Stomach smooth muscle (tissue), 2 donors: ENCODE data around the gene DACH1.

Experiments
- H3K27ac ChIP-seq: one replicate; pipeline ENCODE4 v1.7.0; 2013; ENCODE audit warnings: mild to moderate bottlenecking, low read length, inconsistent platforms
- H3K27me3 ChIP-seq, 2 donors: one replicate each; pipeline ENCODE4 v1.7.0; 2013; ENCODE audit warnings: low read length in 2 of 2; ENCODE audit not compliant: insufficient read depth in 2 of 2, control insufficient read depth in 1 of 2
- H3K36me3 ChIP-seq, 2 donors: one replicate each; pipeline ENCODE4 v1.7.0; 2013; ENCODE audit warnings: low read length in 2 of 2; ENCODE audit not compliant: control insufficient read depth in 2 of 2, insufficient read depth in 2 of 2
- H3K4me1 ChIP-seq: one replicate; pipeline ENCODE4 v1.7.0; 2013; ENCODE audit warnings: low read length; ENCODE audit not compliant: control insufficient read depth, insufficient read depth
- H3K4me3 ChIP-seq, 2 donors: one replicate each; pipeline ENCODE4 v1.7.0; 2013; ENCODE audit warnings: low read length in 2 of 2
- H3K9ac ChIP-seq, 2 donors: one replicate each; pipeline ENCODE4 v1.7.0; 2013; ENCODE audit warnings: low read length in 2 of 2, mild to moderate bottlenecking in 1 of 2
- H3K9me3 ChIP-seq, 2 donors: one replicate each; pipeline ENCODE4 v1.7.0; 2013; ENCODE audit warnings: low read length in 2 of 2; ENCODE audit not compliant: control insufficient read depth in 2 of 2
- donor health status: healthy.
- donor health status: Pancreatic carcinoma.

The DACH1 gene

GRCh38 chr13:71430681-71431080 lies 436.3 kb downstream of the DACH1 start:
- no peaks in the 10 kb centered on the region for H3K27me3 ChIP-seq
- H3K36me3 ChIP-seq: no peaks in the 10 kb centered on the region
- no peak overlapping the region for H3K27ac ChIP-seq
- H3K4me3 ChIP-seq: no peak overlapping the region
- H3K9me3 ChIP-seq: no peaks in the 10 kb centered on the region
- H3K9ac ChIP-seq: no peak overlapping the region
- no peaks in the 10 kb centered on the region for H3K4me1 ChIP-seq

- no peak overlapping the region for H3K4me3 ChIP-seq
- H3K27me3 ChIP-seq: no peaks in the 10 kb centered on the region
- no peaks in the 10 kb centered on the region for H3K9me3 ChIP-seq
Measured at GRCh38 chr13:71417205-71417604, 449.8 kb downstream of the DACH1 start.

GRCh38 chr13:71412231-71412630 lies 454.8 kb downstream of the DACH1 start:
- Histone ChIP-seq H3K36me3 (no peaks in the 10 kb centered on the region), H3K9ac (no peak overlapping the region), H3K9me3 (no peaks in the 10 kb centered on the region), H3K4me3 (no peak overlapping the region), H3K4me1 (no peaks in the 10 kb centered on the region), H3K27me3 (no peaks in the 10 kb centered on the region), H3K27ac (no peak overlapping the region)

More at GRCh38 chr13:71417205-71417604, 449.8 kb downstream of the DACH1 start:
- H3K4me1 ChIP-seq: no peaks in the 10 kb centered on the region
- H3K27ac ChIP-seq: no peak overlapping the region
- H3K36me3 ChIP-seq: no peaks in the 10 kb centered on the region
- H3K9ac ChIP-seq: no peak overlapping the region

- Histone ChIP-seq H3K4me3 (no peak overlapping the region), H3K27me3 (no peaks in the 10 kb centered on the region), H3K9me3 (no peaks in the 10 kb centered on the region), H3K27ac (no peak overlapping the region), H3K9ac (no peak overlapping the region), H3K36me3 (no peaks in the 10 kb centered on the region), H3K4me1 (no peaks in the 10 kb centered on the region)
Measured at GRCh38 chr13:71408416-71408815, 458.6 kb downstream of the DACH1 start.

- no peaks in the 10 kb centered on the region for H3K9me3 ChIP-seq
- H3K4me1 ChIP-seq: no peaks in the 10 kb centered on the region
- no peak overlapping the region for H3K4me3 ChIP-seq
- H3K36me3 ChIP-seq: no peaks in the 10 kb centered on the region
- no peak overlapping the region for H3K27ac ChIP-seq
- H3K9ac ChIP-seq: no peak overlapping the region
- no peaks in the 10 kb centered on the region for H3K27me3 ChIP-seq
Measured at GRCh38 chr13:71399631-71400215, 467.3 kb downstream of the DACH1 start.

GRCh38 chr13:71396149-71396548 lies 470.9 kb downstream of the DACH1 start:
- no peak overlapping the region for H3K4me3 ChIP-seq
- H3K36me3 ChIP-seq: no peaks in the 10 kb centered on the region
- H3K4me1 ChIP-seq: no peaks in the 10 kb centered on the region
- H3K9me3 ChIP-seq: no peaks in the 10 kb centered on the region
- no peaks in the 10 kb centered on the region for H3K27me3 ChIP-seq
- H3K27ac ChIP-seq: no peak overlapping the region
- H3K9ac ChIP-seq: no peak overlapping the region

- Histone ChIP-seq H3K27me3 (no peaks in the 10 kb centered on the region), H3K36me3 (no peaks in the 10 kb centered on the region), H3K4me3 (no peak overlapping the region), H3K4me1 (no peaks in the 10 kb centered on the region), H3K9ac (no peak overlapping the region), H3K27ac (no peak overlapping the region), H3K9me3 (no peaks in the 10 kb centered on the region)
Measured at GRCh38 chr13:71395053-71395452, 472.0 kb downstream of the DACH1 start.

DNA sequence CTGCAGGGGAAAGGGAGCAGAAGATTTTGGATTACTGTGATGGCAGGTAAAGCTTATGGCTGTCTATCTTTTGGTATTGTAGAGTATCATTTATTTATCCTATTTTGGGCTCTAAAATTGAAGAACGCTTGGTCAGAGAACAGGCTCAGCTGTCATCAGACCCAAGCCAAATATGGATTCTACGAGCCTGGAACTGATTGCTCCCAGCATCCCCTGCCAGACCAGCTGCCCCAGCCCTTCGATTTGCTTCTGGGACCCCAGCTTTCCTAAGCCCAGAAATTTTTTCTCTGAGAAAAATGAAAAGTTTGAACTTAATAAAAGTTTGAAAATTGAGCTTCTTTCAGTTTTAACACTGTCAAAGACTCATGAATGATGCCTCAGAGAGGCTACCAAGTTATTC lies 472.8 kb downstream of the DACH1 start:
- no peaks in the 10 kb centered on the region for H3K4me1 ChIP-seq
- no peak overlapping the region for H3K4me3 ChIP-seq
- no peak overlapping the region for H3K27ac ChIP-seq
- H3K27me3 ChIP-seq: no peaks in the 10 kb centered on the region
- H3K36me3 ChIP-seq: no peaks in the 10 kb centered on the region
- no peaks in the 10 kb centered on the region for H3K9me3 ChIP-seq
- no peak overlapping the region for H3K9ac ChIP-seq
